HepG2 (cell line): ENCODE measurements around the gene SMYD1. TPM values are rescaled to one million over a fixed set of nuclear protein-coding genes. Genes with fewer than 3 reads are reported as not detected.

Experiments
- CBX2 ChIP-seq, 2 experiments: fragments of 200-600 bp in 1 of 2; sonication (generic); formaldehyde crosslinking in 1 of 2; IDR thresholded peaks; 2 replicates each; pipeline versions ENCODE4 v1.7.0 to v1.8.1; 2018 to 2022; ENCODE audit warnings: low read depth in 2 of 2, low read length in 1 of 2, mild to moderate bottlenecking in 1 of 2, missing genetic modification reagents in 1 of 2
- E2F2 ChIP-seq: sonication (generic); formaldehyde crosslinking; IDR thresholded peaks from 2 replicates; pipeline ENCODE4 v1.4.0; 2020; ENCODE audit warnings: missing genetic modification reagents, borderline replicate concordance
- ETV6 ChIP-seq: sonication (generic); formaldehyde crosslinking; conservative IDR thresholded peaks from 2 replicates; pipeline ENCODE4 v1.4.0; 2020; ENCODE audit warnings: missing genetic modification reagents
- FIP1L1 ChIP-seq: fragments of 200-400 bp; formaldehyde crosslinking; IDR thresholded peaks from 2 replicates; pipeline ENCODE4 v1.6.1; 2018; ENCODE audit warnings: low read depth, mild to moderate bottlenecking, low read length, moderate library complexity, borderline replicate concordance; ENCODE audit not compliant: insufficient read depth
- GLI4 ChIP-seq: sonication (generic); formaldehyde crosslinking; IDR thresholded peaks from 2 replicates; pipeline ENCODE4 v1.5.1; 2020; ENCODE audit warnings: missing genetic modification reagents, mild to moderate bottlenecking, moderate library complexity, borderline replicate concordance
- KLF15 ChIP-seq: sonication (generic); formaldehyde crosslinking; IDR thresholded peaks from 2 replicates; pipeline ENCODE4 v1.8.1; 2023; ENCODE audit warnings: borderline replicate concordance, mild to moderate bottlenecking, inconsistent platforms, missing genetic modification reagents, mixed read lengths
- NFE2L1 ChIP-seq: sonication (generic); formaldehyde crosslinking; IDR thresholded peaks from 2 replicates; pipeline ENCODE4 v1.4.0; 2020; ENCODE audit warnings: missing genetic modification reagents, mild to moderate bottlenecking, borderline replicate concordance
- POLR2A ChIP-seq, 2 experiments: IDR thresholded peaks; 2 replicates each; pipeline ENCODE4 v1.6.1; 2011; ENCODE audit warnings: low read depth in 2 of 2, low read length in 2 of 2, mild to moderate bottlenecking in 1 of 2, moderate library complexity in 1 of 2; ENCODE audit not compliant: insufficient read depth in 1 of 2
- RBFOX2 ChIP-seq: fragments of 200-400 bp; formaldehyde crosslinking; IDR thresholded peaks from 2 replicates; pipeline ENCODE4 v1.6.1; 2017; ENCODE audit warnings: low read depth, mild to moderate bottlenecking, low read length
- RBM22 ChIP-seq: fragments of 200-400 bp; formaldehyde crosslinking; optimal IDR thresholded peaks from 2 replicates; pipeline ENCODE3; 2017; ENCODE audit warnings: mild to moderate bottlenecking, low read length, moderate library complexity
- RFX1 ChIP-seq: fragments of 450-650 bp; IDR thresholded peaks from 2 replicates; pipeline ENCODE4 v1.6.1; 2017
- SIX1 ChIP-seq: sonication (generic); formaldehyde crosslinking; IDR thresholded peaks from 2 replicates; pipeline ENCODE4 v1.4.0; 2020; ENCODE audit warnings: missing genetic modification reagents, borderline replicate concordance
- ZBTB46 ChIP-seq: sonication (generic); formaldehyde crosslinking; IDR thresholded peaks from 2 replicates; pipeline ENCODE4 v1.4.0; 2020; ENCODE audit warnings: mild to moderate bottlenecking, missing genetic modification reagents, borderline replicate concordance
- ZBTB8A ChIP-seq: sonication (generic); formaldehyde crosslinking; IDR thresholded peaks from 2 replicates; pipeline ENCODE4 v1.4.0; 2020; ENCODE audit warnings: mild to moderate bottlenecking, low read depth, missing genetic modification reagents, borderline replicate concordance
- ZC3H4 ChIP-seq: sonication (generic); formaldehyde crosslinking; IDR thresholded peaks from 2 replicates; pipeline ENCODE4 v1.4.0; 2020; ENCODE audit warnings: missing genetic modification reagents, borderline replicate concordance
- ZFP90 ChIP-seq: sonication (generic); formaldehyde crosslinking; IDR thresholded peaks from 2 replicates; pipeline ENCODE4 v1.8.0; 2022; ENCODE audit warnings: missing genetic modification reagents, mild to moderate bottlenecking, inconsistent platforms, borderline replicate concordance
- ZNF343 ChIP-seq: sonication (generic); formaldehyde crosslinking; IDR thresholded peaks from 2 replicates; pipeline ENCODE4 v1.4.0; 2020; ENCODE audit warnings: mild to moderate bottlenecking, missing genetic modification reagents
- ZNF468 ChIP-seq: sonication (generic); formaldehyde crosslinking; IDR thresholded peaks from 2 replicates; pipeline ENCODE4 v1.8.0; 2022; ENCODE audit warnings: mild to moderate bottlenecking, moderate library complexity, missing genetic modification reagents
- ZNF512 ChIP-seq: sonication (generic); formaldehyde crosslinking; IDR thresholded peaks from 2 replicates; pipeline ENCODE4 v1.4.0; 2020; ENCODE audit warnings: mild to moderate bottlenecking, missing genetic modification reagents
- ZNF550 ChIP-seq: sonication (generic); formaldehyde crosslinking; IDR thresholded peaks from 2 replicates; pipeline ENCODE4 v1.4.0; 2020; ENCODE audit warnings: mild to moderate bottlenecking, missing genetic modification reagents, borderline replicate concordance
- ZNF629 ChIP-seq: sonication (generic); formaldehyde crosslinking; conservative IDR thresholded peaks from 2 replicates; pipeline ENCODE4 v1.5.0; 2020; ENCODE audit warnings: missing genetic modification reagents
- ZNF782 ChIP-seq: sonication (generic); formaldehyde crosslinking; IDR thresholded peaks from 2 replicates; pipeline ENCODE4 v1.4.0; 2020; ENCODE audit warnings: missing genetic modification reagents, mild to moderate bottlenecking, borderline replicate concordance
- polyA plus RNA-seq, 8 experiments: library from polyadenylated mRNA; depleted of rRNA in 3 of 8; stranded (reverse) in 7 of 8; unstranded in 1 of 8; fragments of >200 nt; fragmentation: Illumina TruSeq in 4 of 8; extraction: Trizol in 4 of 8; gene quantifications; 2 replicates each; pipeline versions ENCODE4 v1.2.1 to v1.2.3, GENCODE V29; 2011 to 2016; ENCODE audit warnings: low read depth in 4 of 8, missing spikeins in 1 of 8, mixed read lengths in 1 of 8; ENCODE audit not compliant: insufficient read depth in 1 of 8
- total RNA-seq, 5 experiments: library from RNA; depleted of rRNA; stranded (reverse); fragments of >200 nt; fragmentation: Illumina TruSeq; extraction: Trizol; gene quantifications; 2 replicates each; pipeline ENCODE4 v1.2.3, GENCODE V29; 2016; ENCODE audit warnings: low read depth in 1 of 5

The SMYD1 gene
- total and polyA plus RNA-seq, 2 of the 13 experiments (the other 11 are each of a cell fraction or from before 2014, with no cell fraction given), result not detected

- TF ChIP-seq ZNF343 (CRISPR knock-in tag) (peak; percentile 13; the same call in 1 of the 2 replicates), ZNF782 (no peak), FIP1L1 (no peak), ZNF629 (0 out of 2 replicates have a peak, but pooled peaks have one; percentile 28), ZNF512 (CRISPR knock-in tag) (no peak), RBFOX2 (peak; percentile 95), ZBTB8A (CRISPR knock-in tag) (no peak), RFX1 (no peak), CBX2 (IDR thresholded peaks at IDR 0.05; ENCODE audit: low read depth, low read length) (no peak), CBX2 (CRISPR knock-in tag; IDR thresholded peaks at IDR 0.05; ENCODE audit: low read depth) (no peak), ZC3H4 (CRISPR knock-in tag) (peak; percentile 22; the same call in 1 of the 2 replicates), GLI4 (CRISPR knock-in tag) (no peak), ZNF468 (CRISPR knock-in tag) (0 out of 2 replicates have a peak, but pooled peaks have one; percentile 60), ETV6 (CRISPR knock-in tag) (no peak), POLR2A (IDR thresholded peaks at IDR 0.05; ENCODE audit: insufficient read depth in 1 of 2, low read depth in 2 of 2, low read length in 2 of 2) (peak; percentile 17 to 65; a peak in 2 of 4 replicates), E2F2 (CRISPR knock-in tag) (no peak), ZFP90 (CRISPR knock-in tag) (0 out of 2 replicates have a peak, but pooled peaks have one; percentile 9), SIX1 (no peak), NFE2L1 (no peak), ZNF550 (CRISPR knock-in tag) (no peak), RBM22 (peak; percentile 36), ZBTB46 (CRISPR knock-in tag) (no peak; the same call in 1 of the 2 replicates), KLF15 (CRISPR knock-in tag) (no peak)
Measured at GRCh38 chr2:88126772-88127637, 59.4 kb downstream of the SMYD1 start (continued).
